ENCODE results near the gene PKHD1.
A peak's percentile ranks its signal among the peaks of the same experiment; 100 is the strongest.

The PKHD1 gene

DNA sequence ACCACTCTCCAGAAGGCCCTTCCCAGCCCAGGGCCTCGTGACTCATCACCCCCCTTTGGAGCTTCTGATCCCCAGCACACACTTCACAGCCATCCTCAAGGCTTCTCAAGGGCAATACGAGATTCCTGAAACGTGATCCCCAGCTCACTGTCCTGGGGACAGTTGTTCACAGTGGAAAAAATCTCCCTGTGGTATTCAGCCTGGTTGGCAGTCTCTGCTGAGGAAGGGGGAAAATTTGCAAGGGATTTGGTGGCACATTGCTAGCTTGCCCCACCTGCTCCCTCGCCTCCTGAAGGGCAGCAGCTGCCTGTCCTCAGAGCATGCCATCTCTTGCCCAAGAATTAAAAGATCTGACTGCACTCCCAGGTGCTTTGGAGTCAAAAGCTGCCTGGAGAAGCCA, 20.7 kb upstream of the PKHD1 start:
- no peak for DNase-seq (ENCODE audit: low read depth in 3 of 3, low spot score in 1 of 3)

DNA sequence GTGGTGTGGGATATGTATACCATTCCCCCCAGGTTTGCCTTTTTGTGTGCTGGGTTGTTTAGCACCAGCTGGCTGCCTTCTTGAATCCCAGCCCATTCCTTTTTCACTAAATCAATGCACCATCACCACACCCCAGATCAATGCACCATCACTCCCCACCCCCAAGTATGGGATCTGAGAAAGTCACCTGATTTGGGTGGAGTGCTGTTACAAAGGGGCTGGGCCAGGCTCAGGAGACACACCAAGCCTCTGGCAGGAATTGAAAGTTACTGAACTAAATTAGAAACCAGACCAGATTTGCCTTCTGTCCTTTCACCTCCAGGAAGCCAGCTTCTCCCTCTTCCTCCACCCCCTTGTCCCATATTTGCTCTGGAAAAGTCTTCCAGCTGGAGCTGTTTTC, 19.6 kb upstream of the PKHD1 start:
- DNase-seq (ENCODE audit: low read depth in 3 of 3, low spot score in 1 of 3) = no peak

GRCh38 chr6:52104979-52105378, 17.6 kb upstream of the PKHD1 start:
- DNase-seq (ENCODE audit: low read depth in 3 of 3, low spot score in 1 of 3) = no peak

- no peak for DNase-seq (ENCODE audit: low read depth in 3 of 3, low spot score in 1 of 3)
These were observed 16.2 kb upstream of the PKHD1 start for GRCh38 chr6:52103623-52104022.

DNA sequence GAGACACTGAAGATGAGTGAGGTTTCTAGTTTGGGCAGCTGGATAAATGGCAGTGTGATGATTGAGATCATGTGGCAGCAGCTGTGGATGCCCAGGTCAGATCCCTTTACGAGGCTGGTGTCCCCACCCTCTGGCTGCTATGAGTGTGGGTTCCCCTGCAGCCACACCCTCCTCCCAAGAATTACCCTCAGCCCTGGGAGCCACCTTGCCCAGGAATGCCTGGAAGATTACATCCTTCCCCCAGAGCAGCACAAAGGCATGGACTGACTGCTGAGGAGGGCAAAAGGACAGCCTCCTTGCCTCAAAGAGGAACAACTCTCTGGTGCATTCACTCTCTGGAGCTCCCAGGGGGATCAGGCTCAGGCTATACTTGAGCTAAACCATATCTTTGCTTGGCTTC, 15.0 kb upstream of the PKHD1 start:
- no peak for DNase-seq (ENCODE audit: low read depth in 3 of 3, low spot score in 1 of 3)

DNA sequence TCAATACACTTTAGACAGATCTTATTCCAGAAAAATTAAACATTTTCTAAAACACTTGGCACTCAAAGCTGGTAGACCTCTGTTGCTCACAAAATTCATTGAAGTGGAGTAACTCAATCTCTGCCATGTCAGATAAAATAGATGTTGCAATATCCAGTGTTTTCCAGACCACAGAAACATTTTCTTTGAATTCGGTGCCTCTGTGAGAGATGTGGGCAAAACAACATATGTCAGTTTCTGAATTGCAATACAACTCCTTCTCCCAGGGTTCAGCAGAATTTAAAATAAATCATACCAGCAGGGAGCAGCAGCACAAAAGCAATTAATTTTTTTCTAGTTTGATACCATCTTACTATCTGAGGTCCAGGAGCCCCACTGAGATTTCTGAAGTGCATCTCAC, 11.3 kb upstream of the PKHD1 start:
- DNase-seq (ENCODE audit: low read depth in 3 of 3, low spot score in 1 of 3) = no peak

- DNase-seq (ENCODE audit: low read depth in 3 of 3, low spot score in 1 of 3) = no peak
These were observed 2.4 kb upstream of the PKHD1 start for GRCh38 chr6:52089758-52090348.

DNA sequence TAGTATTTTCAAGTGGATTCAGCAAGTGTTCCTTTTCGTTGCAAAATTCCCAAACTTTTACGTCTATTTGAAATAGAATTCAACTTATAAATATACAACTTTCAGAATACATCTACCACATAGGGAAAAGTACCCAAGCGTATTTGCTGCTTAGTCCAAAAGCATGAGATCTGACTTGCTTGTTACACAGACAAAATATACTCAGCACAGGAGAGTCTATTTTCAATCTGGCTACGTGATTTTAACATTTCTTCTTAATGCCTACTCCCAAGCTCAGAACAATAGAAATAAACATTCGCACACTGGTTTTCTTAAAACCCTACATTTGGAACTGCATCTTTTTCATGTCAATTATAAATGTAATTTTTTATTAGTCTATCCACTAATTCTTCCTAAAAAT, 672 bp downstream of the PKHD1 start:
- DNase-seq (ENCODE audit: low read depth in 3 of 3, low spot score in 1 of 3) = no peak

DNA sequence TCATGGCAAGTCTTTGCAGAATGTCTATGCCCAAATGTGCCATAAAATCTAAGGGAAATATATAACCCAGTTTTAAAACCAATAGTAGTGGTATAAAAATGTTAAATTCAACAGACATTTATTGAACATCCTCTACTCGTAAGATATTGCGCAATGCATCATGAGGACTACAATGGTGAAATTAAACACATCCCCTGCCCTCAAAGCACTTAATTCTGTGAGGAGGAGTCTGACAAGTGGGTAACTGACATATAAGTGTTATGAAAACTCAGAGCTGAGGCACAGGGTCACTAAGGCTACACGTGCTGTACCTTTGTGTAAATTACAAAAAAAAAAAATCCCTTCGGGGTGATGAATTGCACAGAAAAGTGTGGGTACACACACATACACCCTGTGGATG, 6.2 kb downstream of the PKHD1 start:
- DNase-seq (ENCODE audit: low read depth in 3 of 3, low spot score in 1 of 3) = no peak

DNA sequence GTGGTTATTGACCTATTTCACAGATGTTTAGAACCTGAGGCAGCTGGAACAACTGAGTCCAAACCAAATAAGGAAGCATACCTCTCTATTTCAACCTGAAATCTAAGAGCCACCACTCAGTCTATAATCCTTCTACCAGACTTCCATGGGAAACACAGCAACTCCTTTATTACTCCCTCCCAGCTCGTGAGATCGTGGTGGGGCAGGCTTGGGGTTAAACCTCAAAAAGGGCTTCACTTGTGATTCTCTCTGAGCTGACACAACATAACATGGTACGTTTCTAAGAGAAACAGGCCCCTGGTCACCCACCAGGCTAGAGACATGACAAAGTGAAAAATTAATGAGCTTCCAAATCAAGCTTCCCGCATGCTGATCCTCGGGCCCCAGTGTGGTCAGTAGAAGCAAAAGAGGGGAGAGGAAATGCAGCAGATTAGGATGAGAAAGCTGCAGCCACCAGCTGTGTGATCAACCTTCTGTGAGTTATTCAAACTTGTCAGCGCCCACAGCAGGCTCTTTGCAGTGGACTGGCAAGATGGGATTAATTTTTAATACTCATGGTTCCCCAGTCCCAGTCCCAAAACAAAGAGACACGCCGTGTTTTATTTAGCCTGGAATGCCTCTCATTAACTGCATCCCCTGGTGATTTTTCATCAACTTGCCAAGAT, 9.3 kb downstream of the PKHD1 start:
- no peak for DNase-seq (ENCODE audit: low read depth in 3 of 3, low spot score in 1 of 3)

GRCh38 chr6:52077180-52077884, 10.1 kb downstream of the PKHD1 start:
- no peak for DNase-seq (ENCODE audit: low read depth in 3 of 3, low spot score in 1 of 3)

DNA sequence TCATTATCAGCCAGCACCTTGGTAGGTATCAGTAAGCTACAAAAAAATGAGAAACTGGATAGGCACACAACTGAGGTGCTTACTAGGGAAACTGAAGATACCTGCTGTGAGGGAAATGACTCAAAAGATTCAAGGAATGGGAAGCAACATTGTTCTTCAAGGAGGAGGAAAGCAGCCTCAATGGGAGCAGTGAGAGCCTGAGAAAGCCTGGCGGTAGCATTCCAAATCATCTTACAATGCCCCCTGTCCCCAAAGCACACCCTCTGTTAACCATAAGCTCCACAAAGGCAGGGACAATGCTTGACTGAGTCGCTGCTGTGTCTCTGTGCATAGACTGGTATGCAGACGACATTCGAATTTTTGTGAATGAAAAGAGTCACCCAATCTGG, 10.6 kb downstream of the PKHD1 start:
- no peak for DNase-seq (ENCODE audit: low read depth in 3 of 3, low spot score in 1 of 3)

DNA sequence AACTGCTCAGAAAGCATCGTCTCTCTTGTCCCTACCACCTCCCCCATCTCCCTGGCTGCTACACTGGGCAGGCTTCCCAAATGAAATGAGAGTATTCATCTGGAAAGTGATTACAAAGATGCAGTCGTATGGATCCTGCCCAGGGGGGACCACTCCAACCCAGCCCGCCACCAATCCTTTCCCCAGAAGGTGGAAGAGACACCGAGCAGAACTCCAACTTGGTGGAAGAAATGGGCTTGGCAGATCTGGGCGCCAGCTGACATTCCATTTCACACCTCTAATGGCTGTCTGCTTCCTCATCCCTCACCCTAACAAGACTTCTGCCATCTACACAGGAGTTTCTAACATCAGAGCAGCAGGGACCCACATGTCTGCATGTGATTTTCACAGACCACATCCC, 12.7 kb downstream of the PKHD1 start:
- DNase-seq (ENCODE audit: low read depth in 3 of 3, low spot score in 1 of 3) = no peak

DNA sequence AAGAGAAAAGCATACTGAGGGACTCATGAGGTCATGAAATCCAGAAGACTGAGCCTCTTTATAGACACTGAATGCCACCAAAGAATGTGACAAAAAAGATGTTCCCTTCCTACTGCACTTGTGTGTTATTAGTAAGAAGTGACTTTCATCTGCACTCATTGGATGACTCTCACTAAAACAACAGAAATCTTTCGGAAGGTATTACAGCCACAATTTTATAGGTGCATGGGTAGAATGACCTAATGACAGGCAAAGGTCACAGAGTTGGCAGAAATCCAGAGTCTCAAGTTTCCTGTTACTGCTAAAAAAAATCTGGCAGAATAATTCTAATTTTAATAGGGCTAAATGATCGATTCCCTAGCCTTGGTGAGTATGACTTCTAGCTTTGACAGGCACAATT, 13.3 kb downstream of the PKHD1 start:
- DNase-seq (ENCODE audit: low read depth in 3 of 3, low spot score in 1 of 3) = no peak

DNA sequence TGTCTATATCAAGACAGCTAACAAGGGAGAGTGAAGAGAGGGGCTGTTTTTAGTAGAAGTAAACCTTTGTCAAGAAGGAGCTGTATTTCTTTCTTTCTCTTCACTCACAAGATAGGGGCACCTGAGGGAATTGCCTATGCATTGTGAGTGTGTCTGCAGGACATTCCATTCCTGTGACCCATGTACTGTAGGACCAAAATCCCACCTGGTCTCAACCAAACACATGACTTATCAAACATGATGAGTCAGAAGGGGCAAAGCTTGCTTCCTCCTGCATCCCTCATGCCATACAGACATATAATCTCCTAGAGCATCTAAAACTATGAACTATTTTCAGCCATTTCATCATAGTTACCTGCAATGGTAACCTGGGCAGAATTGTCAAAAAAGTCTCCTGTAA, 21.8 kb downstream of the PKHD1 start:
- DNase-seq (ENCODE audit: low read depth in 3 of 3, low spot score in 1 of 3) = no peak

GRCh38 chr6:52063584-52064344, 23.6 kb downstream of the PKHD1 start:
- peak; percentile 9 to 24 (median 21) for DNase-seq (ENCODE audit: low read depth in 3 of 3, low spot score in 1 of 3)

GRCh38 chr6:52061481-52061880, 25.9 kb downstream of the PKHD1 start:
- no peak for DNase-seq (ENCODE audit: low read depth in 3 of 3, low spot score in 1 of 3)

- no peak for DNase-seq (ENCODE audit: low read depth in 3 of 3, low spot score in 1 of 3)
These were observed 27.6 kb downstream of the PKHD1 start for GRCh38 chr6:52059821-52060220.

GRCh38 chr6:52055451-52055850, 32.0 kb downstream of the PKHD1 start:
- DNase-seq (ENCODE audit: low read depth in 3 of 3, low spot score in 1 of 3) = no peak

DNA sequence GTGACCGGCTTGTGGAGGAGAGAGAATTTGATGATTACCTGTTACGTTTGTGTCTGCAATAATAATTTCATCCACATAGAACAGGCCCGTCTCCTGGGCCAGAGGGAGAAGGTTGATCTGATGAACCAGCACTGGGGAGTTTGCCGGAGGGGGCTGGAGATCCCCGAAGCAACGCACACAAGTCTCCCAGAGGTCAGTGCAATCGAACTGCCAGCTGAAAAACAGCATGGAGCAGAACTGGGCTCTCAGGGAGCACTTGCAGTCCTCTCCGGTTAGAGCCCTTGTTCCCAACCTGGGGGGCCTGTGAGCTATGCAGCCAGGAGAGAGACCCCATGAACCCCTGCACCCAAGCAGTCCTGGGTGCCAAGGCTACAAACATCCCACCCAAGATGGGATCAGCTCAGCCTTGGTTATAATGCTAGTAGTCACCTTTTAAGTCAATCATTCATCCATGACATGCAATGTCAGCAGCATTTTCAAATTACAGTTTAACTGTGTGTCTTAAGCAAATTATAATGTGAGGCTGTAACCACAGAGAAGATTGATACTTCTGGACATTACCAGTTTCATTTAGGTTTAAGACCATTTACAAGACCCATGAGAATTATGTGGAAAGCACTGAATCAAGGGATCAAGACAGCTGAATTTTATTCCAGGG, 34.2 kb downstream of the PKHD1 start:
- DNase-seq (ENCODE audit: low read depth in 3 of 3, low spot score in 1 of 3) = no peak

- DNase-seq (ENCODE audit: low read depth in 3 of 3, low spot score in 1 of 3) = no peak
These were observed 37.4 kb downstream of the PKHD1 start for GRCh38 chr6:52050051-52050405.
